GM21619 (cell line): Measurements from ENCODE around the gene CAPNS2.
"Not testable (repeated sequence)": the region's sequence is repeated elsewhere in the genome, so short reads cannot be mapped to it uniquely, and the experiment has no call there.

Experiments
- ATAC-seq: cut with Tn5 transposase; IDR thresholded peaks from one replicate; pipeline ENCODE4 v1.9.1; 2021; ENCODE audit not compliant: unreplicated experiment

Gene CAPNS2

DNA sequence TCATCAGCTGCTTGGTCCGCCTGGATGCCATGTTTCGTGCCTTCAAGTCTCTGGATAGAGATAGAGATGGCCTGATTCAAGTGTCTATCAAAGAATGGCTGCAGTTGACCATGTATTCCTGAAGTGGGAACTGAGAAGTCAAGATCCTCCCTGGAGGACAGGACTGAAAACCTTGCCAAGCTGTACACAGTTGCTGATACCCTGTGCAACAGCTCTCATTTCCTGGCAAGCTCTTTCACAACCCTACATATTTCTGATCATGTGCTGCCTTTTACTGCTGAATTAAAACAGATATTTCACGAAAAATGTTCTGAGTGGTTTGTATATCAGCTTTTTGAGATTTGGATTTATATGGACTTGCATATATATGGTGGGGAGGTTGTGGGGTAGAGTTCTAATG, 898 bp downstream of the CAPNS2 start:
- ATAC-seq: no peak

GRCh38 chr16:55568207-55568606, 1.7 kb downstream of the CAPNS2 start:
- no peak for ATAC-seq

DNA sequence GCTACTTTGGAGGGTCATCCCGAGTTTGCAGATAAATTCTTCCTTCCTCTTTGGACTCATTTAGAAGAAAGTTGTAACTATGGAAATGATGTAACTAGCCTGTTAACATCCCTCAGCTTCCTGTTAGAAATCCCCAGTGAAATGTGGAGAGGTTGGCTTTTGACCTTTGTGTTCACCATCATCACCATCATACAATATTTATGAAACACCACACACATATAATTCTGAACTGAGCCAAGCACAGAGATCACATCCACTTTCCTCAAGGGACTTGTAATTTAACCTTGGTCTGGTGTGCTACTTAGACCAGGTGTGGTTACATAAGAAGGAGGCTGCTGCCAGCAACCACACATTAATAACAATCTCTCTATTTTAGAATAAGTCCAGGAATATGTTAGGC, 2.5 kb downstream of the CAPNS2 start:
- no peak for ATAC-seq

DNA sequence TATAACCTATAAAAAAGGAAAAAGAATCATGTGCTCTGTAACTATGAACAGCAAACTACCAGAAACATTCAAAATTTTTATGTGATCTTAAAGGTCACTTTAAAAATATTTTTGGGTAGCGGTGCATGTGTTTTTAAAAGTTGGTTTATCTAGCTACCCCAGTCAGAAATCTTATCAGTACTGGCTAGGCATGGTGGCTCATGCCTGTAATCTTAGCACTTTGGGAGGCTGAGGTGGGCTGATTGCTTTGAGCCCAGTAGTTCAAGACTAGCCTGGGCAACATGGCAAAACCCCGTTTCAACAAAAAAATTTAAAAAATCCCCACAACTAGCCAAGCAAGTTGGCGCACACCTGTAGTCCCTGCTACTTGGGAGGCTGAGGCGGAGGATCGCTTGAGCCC, 3.7 kb downstream of the CAPNS2 start:
- ATAC-seq: no peak

- ATAC-seq: no peak
These were observed 4.9 kb downstream of the CAPNS2 start for GRCh38 chr16:55571191-55571897.

GRCh38 chr16:55572439-55572838, 6.0 kb downstream of the CAPNS2 start:
- no peak for ATAC-seq

DNA sequence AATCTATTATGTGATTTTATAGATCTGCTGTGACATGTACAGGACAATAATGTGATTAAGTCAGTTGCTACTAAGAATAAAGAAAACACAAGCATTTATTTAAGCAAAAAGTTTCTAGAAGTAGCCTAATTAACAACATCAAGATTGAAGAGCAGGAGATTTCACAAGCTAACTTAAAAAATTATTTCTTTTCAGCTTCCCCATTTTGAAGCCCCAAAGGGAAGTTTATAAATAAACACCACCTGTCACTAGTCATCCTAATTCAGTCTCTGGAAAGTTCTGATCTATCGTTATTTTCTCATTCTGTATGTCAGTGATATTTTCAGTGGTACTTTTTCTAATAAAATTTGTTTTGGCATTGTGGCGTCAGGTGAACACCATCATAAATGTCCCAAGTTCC, 8.3 kb downstream of the CAPNS2 start:
- no peak for ATAC-seq

- no peak for ATAC-seq
These were observed 9.0 kb downstream of the CAPNS2 start for GRCh38 chr16:55575496-55575895.

DNA sequence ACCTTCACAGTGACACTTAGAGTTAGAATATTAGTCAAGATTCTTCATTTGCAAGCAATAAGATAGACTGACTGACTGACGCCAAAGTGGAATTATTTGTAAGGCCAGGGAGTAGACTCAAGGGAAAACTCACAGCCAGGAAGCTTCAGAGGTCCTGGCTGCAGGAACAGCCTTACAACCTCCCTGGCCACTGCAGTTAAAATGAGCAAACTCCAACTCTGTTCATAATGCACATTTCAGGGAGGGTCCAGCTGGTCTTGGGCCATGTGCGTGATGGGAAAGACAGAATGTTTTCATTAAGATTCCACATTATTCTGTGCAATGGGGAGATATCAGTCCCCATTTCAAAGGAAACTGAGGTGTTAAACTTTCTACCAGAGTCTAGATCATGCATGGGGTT, 9.9 kb downstream of the CAPNS2 start:
- no peak for ATAC-seq

DNA sequence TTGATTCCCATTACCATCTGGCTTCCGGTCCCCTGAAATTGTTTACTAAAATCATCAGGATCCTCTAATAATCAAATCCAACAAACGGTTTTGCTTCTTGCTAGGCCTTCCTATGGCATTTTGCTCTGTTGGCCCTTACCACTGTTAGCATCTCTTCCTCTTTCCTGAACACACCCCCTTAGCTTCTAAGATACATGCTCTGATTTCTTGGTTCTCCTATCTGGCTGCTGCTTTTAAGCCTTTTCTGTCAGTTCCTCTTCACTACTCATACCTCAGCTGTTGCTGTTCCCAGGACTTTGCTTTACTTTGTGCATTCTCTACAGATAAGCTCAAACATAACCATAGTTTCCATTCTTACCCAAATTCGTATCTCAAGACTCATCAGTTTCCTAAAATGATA, 11.4 kb downstream of the CAPNS2 start:
- no peak for ATAC-seq

DNA sequence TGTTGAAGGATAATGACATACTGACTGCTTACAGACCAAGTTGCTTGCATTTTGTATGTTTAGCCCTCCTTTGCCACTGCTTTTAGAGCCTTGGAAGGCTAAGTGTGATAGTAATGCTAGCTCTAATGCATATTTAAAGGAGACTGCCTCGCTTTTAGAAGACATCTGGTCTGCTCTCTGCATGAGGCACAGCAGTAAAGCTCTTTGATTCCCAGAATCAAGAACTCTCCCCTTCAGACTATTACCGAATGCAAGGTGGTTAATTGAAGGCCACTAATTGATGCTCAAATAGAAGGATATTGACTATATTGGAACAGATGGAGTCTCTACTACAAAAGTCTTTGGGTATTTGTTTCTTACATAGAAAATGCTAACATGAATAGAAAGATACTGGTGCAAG, 19.1 kb downstream of the CAPNS2 start:
- ATAC-seq: no peak

DNA sequence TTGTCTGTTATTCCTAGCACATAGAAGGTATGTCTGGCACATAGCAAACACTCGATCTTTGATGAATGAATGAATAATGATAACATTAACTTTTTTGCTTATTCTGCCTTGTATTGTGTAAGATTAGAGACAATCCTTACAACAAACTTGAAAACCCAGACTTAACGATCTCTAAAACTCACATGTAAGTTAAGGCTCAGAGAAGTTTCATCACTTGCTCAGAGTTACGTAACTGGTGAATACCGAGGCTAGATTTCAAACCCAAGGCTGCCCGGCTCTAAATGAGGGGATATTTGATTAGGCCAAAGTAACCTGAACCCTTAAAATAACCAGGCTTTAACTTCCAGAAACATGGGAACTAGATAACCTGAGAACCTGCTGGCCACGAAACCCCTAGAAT, 22.3 kb downstream of the CAPNS2 start:
- ATAC-seq: no peak

DNA sequence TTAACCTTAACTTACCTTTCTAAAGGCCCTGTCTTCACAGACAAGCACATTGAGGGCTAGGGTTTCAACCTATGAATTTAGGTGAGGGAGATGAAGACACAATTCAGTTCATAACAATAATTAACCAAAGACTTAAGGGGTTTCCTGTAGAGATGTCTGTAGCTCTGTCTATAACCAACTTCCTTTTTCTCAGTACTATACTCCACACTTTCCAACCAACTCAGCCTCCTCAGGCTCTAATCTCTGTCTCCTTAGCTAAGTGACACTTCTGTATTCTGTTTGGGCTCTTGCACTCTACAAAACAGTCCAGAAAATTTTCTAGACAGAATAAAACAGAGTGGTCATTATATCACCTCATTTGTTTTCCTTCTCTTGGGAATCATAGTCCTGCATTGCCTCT, 25.8 kb downstream of the CAPNS2 start:
- ATAC-seq: no peak

DNA sequence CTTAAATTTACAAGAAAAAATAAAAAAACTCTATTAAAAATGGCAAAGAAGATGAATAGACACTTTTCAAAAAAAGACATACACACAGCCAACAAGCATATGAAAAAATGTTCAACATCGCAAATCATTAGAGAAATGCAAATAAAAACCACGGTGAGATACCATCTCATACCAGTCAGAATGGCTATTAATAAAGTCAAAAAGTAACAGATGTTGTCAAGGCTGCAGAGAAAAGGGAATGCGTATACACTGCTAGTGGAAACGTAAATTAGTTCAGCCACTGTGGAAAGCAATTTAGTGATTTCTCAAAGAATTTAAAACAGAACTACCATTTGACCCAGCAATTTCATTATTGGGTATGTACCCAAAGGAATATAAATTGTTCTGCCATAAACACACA, 31.4 kb downstream of the CAPNS2 start:
- ATAC-seq: no peak

GRCh38 chr16:55605754-55606336, 39.4 kb downstream of the CAPNS2 start:
- no peak for ATAC-seq

- ATAC-seq: no peak
These were observed 47.3 kb downstream of the CAPNS2 start for GRCh38 chr16:55613613-55614335.

- ATAC-seq: no peak
These were observed 48.6 kb downstream of the CAPNS2 start for GRCh38 chr16:55615071-55615470.

DNA sequence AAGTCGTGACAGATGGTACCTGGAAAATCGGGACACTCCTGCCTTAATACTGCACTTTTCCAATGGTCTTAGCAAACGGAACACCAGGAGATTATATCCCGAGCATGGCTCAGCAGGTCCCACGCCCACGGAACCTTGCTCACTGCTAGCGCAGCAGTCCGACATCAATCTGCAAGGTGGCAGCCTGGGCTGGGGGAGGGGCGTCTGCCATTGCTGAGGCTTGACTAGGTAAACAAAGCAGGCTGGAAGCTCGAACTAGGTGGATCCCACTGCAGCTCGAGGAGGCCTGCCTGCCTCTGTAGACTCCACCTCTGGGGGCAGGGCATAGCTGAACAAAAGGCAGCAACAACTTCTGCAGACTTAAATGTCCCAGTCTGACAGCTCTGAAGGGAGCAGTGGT, 49.2 kb downstream of the CAPNS2 start:
- not testable (repeated sequence) for ATAC-seq
